ENCODE measurements around the gene PACRG. TPM values are rescaled to one million over a fixed set of nuclear protein-coding genes. Genes with fewer than 3 reads are reported as not detected.

Gene PACRG
- total and polyA plus RNA-seq, 3 experiments from 2014 or later: not detected

DNA sequence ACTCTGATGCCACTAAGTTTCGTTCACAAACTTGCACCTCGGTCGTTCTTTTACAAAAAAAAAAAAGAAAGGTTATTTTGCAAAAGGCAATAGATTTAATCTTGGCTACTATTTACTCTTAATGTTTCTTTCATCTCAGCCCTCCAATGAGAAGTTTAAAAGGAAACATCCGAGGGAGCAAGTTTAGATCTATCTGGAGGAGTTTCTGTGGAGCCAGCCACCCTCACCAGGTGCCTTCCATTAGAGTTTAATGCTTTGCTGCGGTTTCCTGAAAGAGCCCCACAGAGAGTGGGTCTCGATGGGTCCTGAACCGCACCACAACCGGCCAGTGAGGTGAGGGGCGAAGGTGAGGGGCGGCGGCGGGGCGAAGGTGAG is 840 bp upstream of the PACRG start:
- H3K4me1 ChIP-seq (ENCODE audit: insufficient read depth, low read length): peaks cover 12% of the 10 kb centered on the region
- peak in 1 of 5 donors; percentile 47 for DNase-seq
- H3K27ac ChIP-seq (ENCODE audit: low read depth, low read length): no peak overlapping the region
- peaks cover 4 to 9% of the 10 kb centered on the region in 2 donors for H3K27me3 Mint-ChIP-seq
- no peaks in the 10 kb centered on the region for H3K27me3 ChIP-seq (ENCODE audit: insufficient read depth, low read length, poor library complexity, severe bottlenecking)
- peaks cover 0 to 1% (median 0%) of the 10 kb centered on the region in 3 donors for H3K36me3 Mint-ChIP-seq
- ChIA-PET POLR2A (no interaction called here), CTCF (no interaction called here)
- H3K9me3 ChIP-seq (ENCODE audit: low read length): no peaks in the 10 kb centered on the region
- H3K4me1 Mint-ChIP-seq: peaks cover 8 to 19% (median 18%) of the 10 kb centered on the region in 3 donors
- peak overlapping the region; percentile 18 for H3K4me3 ChIP-seq (ENCODE audit: low read length)
- H3K36me3 ChIP-seq (ENCODE audit: insufficient read depth, low read length): no peaks in the 10 kb centered on the region
- H3K9me3 Mint-ChIP-seq: peaks cover 0 to 2% (median 0%) of the 10 kb centered on the region in 5 donors
- peak overlapping the region; percentile 83 to 99 (median 93) for H3K4me3 Mint-ChIP-seq
- peak overlapping the region; percentile 84 to 96 (median 93) for H3K27ac Mint-ChIP-seq

GRCh38 chr6:162728197-162728596 is 423 bp downstream of the PACRG start:
- Histone ChIP-seq H3K27me3 (ENCODE audit: insufficient read depth, low read length, poor library complexity, severe bottlenecking) (no peaks in the 10 kb centered on the region), H3K4me3 (ENCODE audit: low read length) (peak overlapping the region; percentile 14), H3K9me3 (ENCODE audit: low read length) (no peaks in the 10 kb centered on the region), H3K27ac (ENCODE audit: low read depth, low read length) (peak overlapping the region; percentile 64), H3K4me1 (ENCODE audit: insufficient read depth, low read length) (peaks cover 12% of the 10 kb centered on the region), H3K36me3 (ENCODE audit: insufficient read depth, low read length) (no peaks in the 10 kb centered on the region)
- Mint-ChIP-seq H3K9me3 (peaks cover 0 to 2% (median 0%) of the 10 kb centered on the region in 5 donors), H3K27ac (peak overlapping the region; percentile 87 to 99 (median 97)), H3K4me3 (peak overlapping the region; percentile 83 to 99 (median 93)), H3K4me1 (peaks cover 8 to 19% (median 18%) of the 10 kb centered on the region in 3 donors), H3K36me3 (peaks cover 0 to 1% (median 0%) of the 10 kb centered on the region in 3 donors), H3K27me3 (peaks cover 4 to 9% of the 10 kb centered on the region in 2 donors)
- ChIA-PET POLR2A (no interaction called here), CTCF (no interaction called here)
- no peak for DNase-seq

- peak overlapping the region; percentile 87 to 99 (median 97) for H3K27ac Mint-ChIP-seq
- peaks cover 0 to 2% (median 0%) of the 10 kb centered on the region in 5 donors for H3K9me3 Mint-ChIP-seq
- peaks cover 4 to 9% of the 10 kb centered on the region in 2 donors for H3K27me3 Mint-ChIP-seq
- no peak for DNase-seq
- peaks cover 8 to 22% (median 21%) of the 10 kb centered on the region in 3 donors for H3K4me1 Mint-ChIP-seq
- ChIA-PET POLR2A (no interaction called here), CTCF (no interaction called here)
- H3K4me3 ChIP-seq (ENCODE audit: low read length): no peak overlapping the region
- peaks cover 12% of the 10 kb centered on the region for H3K4me1 ChIP-seq (ENCODE audit: insufficient read depth, low read length)
- H3K36me3 Mint-ChIP-seq: peaks cover 0 to 1% (median 0%) of the 10 kb centered on the region in 3 donors
- H3K36me3 ChIP-seq (ENCODE audit: insufficient read depth, low read length): no peaks in the 10 kb centered on the region
- H3K27me3 ChIP-seq (ENCODE audit: insufficient read depth, low read length, poor library complexity, severe bottlenecking): no peaks in the 10 kb centered on the region
- peak overlapping the region in 4 of 7 donors; percentile 46 to 99 (median 86) for H3K4me3 Mint-ChIP-seq
- H3K27ac ChIP-seq (ENCODE audit: low read depth, low read length): no peak overlapping the region
- no peaks in the 10 kb centered on the region for H3K9me3 ChIP-seq (ENCODE audit: low read length)
Observed at GRCh38 chr6:162728706-162729105, 932 bp downstream of the PACRG start.

DNA sequence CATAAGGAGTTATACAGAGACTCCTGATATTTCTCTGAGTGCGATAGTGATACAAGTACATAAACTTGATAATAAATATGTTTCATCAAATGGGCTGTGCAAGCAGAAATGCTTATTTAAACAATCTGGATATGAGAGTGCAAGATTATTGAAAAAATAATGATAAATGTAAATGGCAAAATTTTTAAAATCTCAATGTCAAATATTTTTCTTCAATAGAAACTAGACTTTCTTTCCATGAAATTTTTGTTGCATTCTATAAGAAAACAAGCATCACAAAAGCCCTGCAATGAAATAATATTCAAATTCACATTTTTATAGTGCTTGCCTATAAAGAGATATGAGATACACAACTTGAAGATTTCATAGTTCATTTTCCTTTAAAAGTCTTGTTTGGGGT is 2.7 kb downstream of the PACRG start:
- DNase-seq: no peak
- H3K4me1 ChIP-seq (ENCODE audit: insufficient read depth, low read length): peaks cover 12% of the 10 kb centered on the region
- H3K9me3 ChIP-seq (ENCODE audit: low read length): no peaks in the 10 kb centered on the region
- ChIA-PET CTCF (no interaction called here), POLR2A (no interaction called here)
- Mint-ChIP-seq H3K27ac (peak overlapping the region in 3 of 8 donors; percentile 25 to 38 (median 31)), H3K9me3 (peaks cover 0 to 3% (median 0%) of the 10 kb centered on the region in 5 donors), H3K4me3 (no peak overlapping the region), H3K27me3 (peaks cover 4 to 9% of the 10 kb centered on the region in 2 donors), H3K36me3 (peaks cover 0 to 1% (median 0%) of the 10 kb centered on the region in 3 donors), H3K4me1 (peaks cover 8 to 24% (median 23%) of the 10 kb centered on the region in 3 donors)
- H3K36me3 ChIP-seq (ENCODE audit: insufficient read depth, low read length): no peaks in the 10 kb centered on the region
- no peak overlapping the region for H3K27ac ChIP-seq (ENCODE audit: low read depth, low read length)
- no peak overlapping the region for H3K4me3 ChIP-seq (ENCODE audit: low read length)
- H3K27me3 ChIP-seq (ENCODE audit: insufficient read depth, low read length, poor library complexity, severe bottlenecking): no peaks in the 10 kb centered on the region

DNA sequence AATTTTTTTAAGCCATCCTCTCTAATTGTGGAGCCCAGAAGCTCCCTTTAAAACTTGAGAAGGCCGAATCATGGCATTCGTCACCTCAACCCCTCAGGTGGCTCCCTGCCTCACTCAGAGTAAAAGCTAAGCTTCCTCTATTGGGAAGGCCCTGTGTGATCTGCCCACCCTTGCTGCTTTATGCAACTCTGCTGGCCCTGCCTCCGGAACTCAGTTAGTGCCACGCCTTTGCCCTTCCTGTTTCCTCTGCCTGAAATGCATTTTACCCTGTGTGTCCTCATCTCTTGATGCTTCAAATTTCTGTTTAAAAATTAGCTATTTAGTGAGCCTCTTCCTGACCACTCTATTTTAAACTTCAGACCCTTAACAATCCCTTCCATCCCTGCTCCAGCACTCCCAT is 5.7 kb downstream of the PACRG start:
- peak overlapping the region in 2 of 7 donors; percentile 10 for H3K4me3 Mint-ChIP-seq
- H3K36me3 Mint-ChIP-seq: no peaks in the 10 kb centered on the region
- Histone ChIP-seq H3K27me3 (ENCODE audit: insufficient read depth, low read length, poor library complexity, severe bottlenecking) (no peaks in the 10 kb centered on the region), H3K27ac (ENCODE audit: low read depth, low read length) (no peak overlapping the region), H3K9me3 (ENCODE audit: low read length) (no peaks in the 10 kb centered on the region), H3K36me3 (ENCODE audit: insufficient read depth, low read length) (no peaks in the 10 kb centered on the region), H3K4me1 (ENCODE audit: insufficient read depth, low read length) (no peaks in the 10 kb centered on the region), H3K4me3 (ENCODE audit: low read length) (no peak overlapping the region)
- DNase-seq: peak in 1 of 5 donors; percentile 23
- H3K27ac Mint-ChIP-seq: peak overlapping the region in 3 of 8 donors; percentile 45 to 68 (median 57)
- POLR2A ChIA-PET: no interaction called here
- peaks cover 0 to 9% (median 6%) of the 10 kb centered on the region in 3 donors for H3K4me1 Mint-ChIP-seq
- CTCF ChIA-PET: no interaction called here
- H3K9me3 Mint-ChIP-seq: peaks cover 0 to 3% (median 0%) of the 10 kb centered on the region in 5 donors
- no peaks in the 10 kb centered on the region for H3K27me3 Mint-ChIP-seq

DNA sequence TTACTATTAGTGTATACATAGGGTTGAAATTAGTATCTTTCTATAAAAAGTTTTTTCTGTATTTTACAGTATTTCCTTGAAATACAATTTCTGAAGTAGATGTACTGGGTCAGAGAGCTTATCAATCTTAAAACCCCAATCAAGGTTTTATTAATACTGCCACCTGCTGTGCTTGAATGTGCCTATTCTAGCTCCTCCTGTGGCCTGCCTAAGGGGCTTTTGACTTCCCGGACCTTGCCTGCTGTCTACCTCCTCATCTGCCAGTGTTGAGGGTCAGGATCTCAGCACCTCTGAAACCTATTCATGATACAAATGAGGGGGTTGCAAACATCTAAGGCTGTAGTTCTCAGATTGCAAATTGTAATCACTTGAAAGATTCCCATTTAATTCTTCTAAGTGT is 9.2 kb downstream of the PACRG start:
- H3K27me3 Mint-ChIP-seq: peaks cover 0 to 2% of the 10 kb centered on the region in 2 donors
- H3K4me1 ChIP-seq (ENCODE audit: insufficient read depth, low read length): no peaks in the 10 kb centered on the region
- peaks cover 0 to 3% (median 0%) of the 10 kb centered on the region in 5 donors for H3K9me3 Mint-ChIP-seq
- no peaks in the 10 kb centered on the region for H3K9me3 ChIP-seq (ENCODE audit: low read length)
- peaks cover 0 to 6% (median 4%) of the 10 kb centered on the region in 3 donors for H3K4me1 Mint-ChIP-seq
- no peaks in the 10 kb centered on the region for H3K36me3 Mint-ChIP-seq
- POLR2A ChIA-PET: no interaction called here
- H3K4me3 Mint-ChIP-seq: no peak overlapping the region
- H3K4me3 ChIP-seq (ENCODE audit: low read length): no peak overlapping the region
- no peak overlapping the region for H3K27ac ChIP-seq (ENCODE audit: low read depth, low read length)
- no peaks in the 10 kb centered on the region for H3K36me3 ChIP-seq (ENCODE audit: insufficient read depth, low read length)
- CTCF ChIA-PET: no interaction called here
- DNase-seq: no peak
- H3K27ac Mint-ChIP-seq: no peak overlapping the region
- H3K27me3 ChIP-seq (ENCODE audit: insufficient read depth, low read length, poor library complexity, severe bottlenecking): no peaks in the 10 kb centered on the region

DNA sequence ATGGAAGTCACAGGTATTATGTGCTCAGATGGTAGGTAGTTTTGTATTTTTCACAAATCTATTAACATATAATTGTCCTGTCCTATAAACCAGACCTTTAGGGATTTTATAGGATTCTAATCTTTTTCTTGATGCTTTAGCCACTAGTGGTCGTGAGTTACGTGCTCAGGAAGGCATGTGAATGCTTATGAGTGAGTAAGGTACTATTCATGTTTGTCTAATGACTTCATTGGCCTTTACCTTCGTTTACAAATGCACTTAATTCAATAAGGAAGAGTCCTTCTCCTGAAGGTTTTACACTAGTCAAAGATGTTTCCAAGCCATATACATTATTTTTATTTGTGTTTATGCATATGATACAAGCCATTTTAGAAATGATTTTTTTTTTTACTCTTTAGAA is 23.0 kb downstream of the PACRG start:
- CTCF ChIA-PET: no interaction called here

GRCh38 chr6:162751211-162751859 is 23.6 kb downstream of the PACRG start:
- Histone ChIP-seq H3K36me3 (ENCODE audit: insufficient read depth, low read length) (no peaks in the 10 kb centered on the region), H3K27me3 (ENCODE audit: insufficient read depth, low read length, poor library complexity, severe bottlenecking) (no peaks in the 10 kb centered on the region), H3K27ac (ENCODE audit: low read depth, low read length) (no peak overlapping the region), H3K9me3 (ENCODE audit: low read length) (no peaks in the 10 kb centered on the region), H3K4me3 (ENCODE audit: low read length) (no peak overlapping the region), H3K4me1 (ENCODE audit: insufficient read depth, low read length) (no peaks in the 10 kb centered on the region)
- Mint-ChIP-seq H3K4me1 (no peaks in the 10 kb centered on the region), H3K9me3 (peaks cover 0 to 2% (median 0%) of the 10 kb centered on the region in 5 donors), H3K27ac (no peak overlapping the region), H3K27me3 (no peaks in the 10 kb centered on the region), H3K4me3 (no peak overlapping the region), H3K36me3 (no peaks in the 10 kb centered on the region)
- POLR2A ChIA-PET: no interaction called here
- CTCF ChIA-PET: no interaction called here
- no peak for DNase-seq

More for the DNA sequence above, 23.0 kb downstream of the PACRG start:
- no peak for DNase-seq
- Mint-ChIP-seq H3K36me3 (no peaks in the 10 kb centered on the region), H3K27ac (no peak overlapping the region), H3K27me3 (no peaks in the 10 kb centered on the region), H3K9me3 (peaks cover 0 to 2% (median 0%) of the 10 kb centered on the region in 5 donors), H3K4me3 (no peak overlapping the region), H3K4me1 (no peaks in the 10 kb centered on the region)
- Histone ChIP-seq H3K27ac (ENCODE audit: low read depth, low read length) (no peak overlapping the region), H3K4me1 (ENCODE audit: insufficient read depth, low read length) (no peaks in the 10 kb centered on the region), H3K36me3 (ENCODE audit: insufficient read depth, low read length) (no peaks in the 10 kb centered on the region), H3K4me3 (ENCODE audit: low read length) (no peak overlapping the region), H3K27me3 (ENCODE audit: insufficient read depth, low read length, poor library complexity, severe bottlenecking) (no peaks in the 10 kb centered on the region), H3K9me3 (ENCODE audit: low read length) (no peaks in the 10 kb centered on the region)
- POLR2A ChIA-PET: no interaction called here
